ENCODE results near the gene NLGN1. TPM values are rescaled to one million over a fixed set of nuclear protein-coding genes. Genes with fewer than 3 reads are reported as not detected.

Gene NLGN1
- total RNA-seq, 2 donors from 2014 or later, result 0.67 to 1.3 TPM

DNA sequence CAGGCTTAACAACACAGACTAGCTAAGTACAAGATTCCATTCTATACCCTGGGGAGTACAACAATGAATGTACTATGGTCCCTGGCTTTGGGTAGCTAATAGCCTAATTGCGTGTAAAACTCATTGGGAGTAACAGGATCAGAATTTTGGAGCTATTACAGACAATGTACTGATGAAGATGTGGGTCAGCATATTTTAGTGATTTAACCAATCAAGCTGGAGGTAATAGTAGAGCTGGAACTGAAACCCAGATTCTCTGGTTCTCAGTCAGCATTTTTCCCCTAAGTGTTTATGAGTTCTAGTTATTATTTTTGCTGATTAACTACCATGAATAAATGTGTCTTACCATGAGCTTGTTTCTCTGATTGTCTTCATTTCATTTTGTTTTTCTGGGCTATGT is 578.7 kb downstream of the NLGN1 start:
- Histone ChIP-seq H3K9me3 (no peaks in the 10 kb centered on the region), H3K36me3 (no peaks in the 10 kb centered on the region), H3K27ac (no peak overlapping the region), H3K9ac (ENCODE audit: low read depth in 2 of 2, low read length in 2 of 2) (no peak overlapping the region), H3K27me3 (no peaks in the 10 kb centered on the region), H3K4me1 (no peaks in the 10 kb centered on the region), H3K4me3 (no peak overlapping the region)
- no peak for DNase-seq
- intact Hi-C loops (cut with DNase I), result no loop called here
- TF ChIP-seq, protein P1, sequence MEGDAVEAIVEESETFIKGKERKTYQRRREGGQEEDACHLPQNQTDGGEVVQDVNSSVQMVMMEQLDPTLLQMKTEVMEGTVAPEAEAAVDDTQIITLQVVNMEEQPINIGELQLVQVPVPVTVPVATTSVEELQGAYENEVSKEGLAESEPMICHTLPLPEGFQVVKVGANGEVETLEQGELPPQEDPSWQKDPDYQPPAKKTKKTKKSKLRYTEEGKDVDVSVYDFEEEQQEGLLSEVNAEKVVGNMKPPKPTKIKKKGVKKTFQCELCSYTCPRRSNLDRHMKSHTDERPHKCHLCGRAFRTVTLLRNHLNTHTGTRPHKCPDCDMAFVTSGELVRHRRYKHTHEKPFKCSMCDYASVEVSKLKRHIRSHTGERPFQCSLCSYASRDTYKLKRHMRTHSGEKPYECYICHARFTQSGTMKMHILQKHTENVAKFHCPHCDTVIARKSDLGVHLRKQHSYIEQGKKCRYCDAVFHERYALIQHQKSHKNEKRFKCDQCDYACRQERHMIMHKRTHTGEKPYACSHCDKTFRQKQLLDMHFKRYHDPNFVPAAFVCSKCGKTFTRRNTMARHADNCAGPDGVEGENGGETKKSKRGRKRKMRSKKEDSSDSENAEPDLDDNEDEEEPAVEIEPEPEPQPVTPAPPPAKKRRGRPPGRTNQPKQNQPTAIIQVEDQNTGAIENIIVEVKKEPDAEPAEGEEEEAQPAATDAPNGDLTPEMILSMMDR (IDR thresholded peaks at IDR 0.05), result no peak

DNA sequence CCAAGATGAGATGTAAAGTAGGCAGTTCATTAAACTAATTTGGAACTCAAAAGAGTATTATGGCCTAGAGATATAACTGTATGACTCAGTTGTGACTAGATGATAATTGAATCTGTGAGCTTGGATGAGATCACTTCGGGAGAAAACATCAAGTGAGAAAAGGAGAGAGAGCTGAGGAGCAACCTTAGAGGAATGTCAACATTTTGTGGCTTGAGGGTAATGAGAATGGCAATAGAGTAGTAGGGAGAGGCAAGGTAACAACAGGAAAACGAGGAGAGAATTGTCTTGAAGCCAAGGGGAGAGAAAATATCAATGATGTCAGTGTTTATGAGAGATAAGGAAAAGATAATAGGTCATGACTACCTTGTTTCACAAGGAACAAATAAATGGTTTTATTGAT is 580.2 kb downstream of the NLGN1 start:
- intact Hi-C loops (cut with DNase I), result no loop called here
- no peak for DNase-seq
- no peak overlapping the region for H3K9ac ChIP-seq (ENCODE audit: low read depth in 2 of 2, low read length in 2 of 2)
- no peaks in the 10 kb centered on the region for H3K4me1 ChIP-seq
- H3K4me3 ChIP-seq, result no peak overlapping the region
- H3K9me3 ChIP-seq, result no peaks in the 10 kb centered on the region
- H3K36me3 ChIP-seq, result no peaks in the 10 kb centered on the region
- TF ChIP-seq, protein P1 (IDR thresholded peaks at IDR 0.05), result no peak
- no peak overlapping the region for H3K27ac ChIP-seq
- no peaks in the 10 kb centered on the region for H3K27me3 ChIP-seq

DNA sequence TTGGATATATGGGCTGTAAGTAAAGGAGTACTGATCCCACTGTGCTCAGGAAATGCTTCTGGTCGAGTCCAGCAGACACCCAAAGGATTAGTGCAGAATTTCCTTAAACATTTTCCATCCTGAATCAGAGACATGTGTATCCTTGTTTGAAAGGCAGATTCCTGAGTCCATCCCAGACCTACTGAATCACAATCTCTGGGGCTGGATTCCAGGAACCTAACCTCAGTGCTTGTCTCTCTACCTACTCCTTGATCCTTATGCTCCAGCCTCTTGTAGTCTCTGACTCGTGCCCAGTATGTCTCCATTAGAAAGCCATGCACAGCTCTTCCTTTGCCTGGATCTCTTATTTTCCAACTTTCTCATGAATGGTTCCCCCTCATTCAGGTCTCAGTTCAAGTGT is 585.8 kb downstream of the NLGN1 start:
- Histone ChIP-seq H3K27me3 (no peaks in the 10 kb centered on the region), H3K4me3 (no peak overlapping the region), H3K27ac (no peak overlapping the region), H3K4me1 (no peaks in the 10 kb centered on the region), H3K9ac (ENCODE audit: low read depth in 2 of 2, low read length in 2 of 2) (no peak overlapping the region), H3K9me3 (no peaks in the 10 kb centered on the region), H3K36me3 (no peaks in the 10 kb centered on the region)
- no peak for DNase-seq
- intact Hi-C loops (cut with DNase I), result no loop called here
- TF ChIP-seq, protein P1 (IDR thresholded peaks at IDR 0.05), result no peak

DNA sequence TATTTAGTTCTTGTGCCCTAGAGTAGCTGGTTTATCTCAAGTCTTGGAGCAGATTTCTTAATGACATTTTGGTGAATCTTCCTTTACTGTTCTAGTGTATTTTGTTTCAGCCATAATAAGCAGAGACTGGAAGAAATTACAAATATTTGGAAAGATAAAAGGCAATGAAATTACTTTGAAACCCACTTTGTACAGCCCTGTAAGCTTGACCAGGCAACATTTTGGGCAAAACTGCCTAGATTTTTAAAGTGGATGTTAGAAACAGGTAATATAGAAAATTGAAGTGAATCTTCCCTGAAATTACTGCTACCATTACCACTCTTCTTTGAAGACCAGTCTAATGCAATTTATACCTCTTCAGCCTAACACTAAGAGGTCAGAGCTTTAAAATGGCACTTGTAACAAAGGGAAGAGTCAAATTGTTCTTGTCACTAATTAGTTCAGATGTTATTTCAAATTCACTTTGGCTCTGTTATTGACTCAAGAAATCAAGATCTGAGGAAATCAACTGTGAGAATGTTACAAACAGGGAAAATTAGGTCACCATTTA is 589.4 kb downstream of the NLGN1 start:
- no peak overlapping the region for H3K4me3 ChIP-seq
- H3K4me1 ChIP-seq, result no peaks in the 10 kb centered on the region
- no peak overlapping the region for H3K27ac ChIP-seq
- DNase-seq, result no peak
- no peaks in the 10 kb centered on the region for H3K36me3 ChIP-seq
- TF ChIP-seq, protein P1 (IDR thresholded peaks at IDR 0.05), result no peak
- intact Hi-C loops (cut with DNase I), result no loop called here
- H3K27me3 ChIP-seq, result no peaks in the 10 kb centered on the region
- H3K9ac ChIP-seq (ENCODE audit: low read depth in 2 of 2, low read length in 2 of 2), result no peak overlapping the region
- no peaks in the 10 kb centered on the region for H3K9me3 ChIP-seq

DNA sequence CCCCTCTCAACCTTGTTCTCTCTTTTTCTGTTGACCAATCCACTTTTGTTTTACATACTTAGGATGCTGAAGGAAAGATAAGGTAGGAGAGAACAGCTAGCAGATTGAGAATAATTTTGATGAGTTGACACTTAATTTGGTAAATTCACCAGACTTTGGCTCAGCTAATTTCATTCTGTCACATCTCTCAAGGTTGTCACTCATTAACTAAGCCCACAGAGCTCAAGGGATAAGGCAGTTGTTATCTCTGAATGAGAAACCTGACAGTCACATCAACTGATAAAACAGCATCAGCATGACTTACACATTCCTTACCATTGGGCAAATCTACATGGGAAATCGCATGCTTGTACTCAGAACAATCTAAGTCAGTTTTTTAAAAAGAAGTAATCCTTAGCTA is 591.4 kb downstream of the NLGN1 start:
- Histone ChIP-seq H3K27ac (no peak overlapping the region), H3K9ac (ENCODE audit: low read depth in 2 of 2, low read length in 2 of 2) (no peak overlapping the region), H3K27me3 (no peaks in the 10 kb centered on the region), H3K9me3 (no peaks in the 10 kb centered on the region), H3K4me3 (no peak overlapping the region), H3K4me1 (no peaks in the 10 kb centered on the region), H3K36me3 (no peaks in the 10 kb centered on the region)
- intact Hi-C loops (cut with DNase I), result no loop called here
- TF ChIP-seq, protein P1 (IDR thresholded peaks at IDR 0.05), result no peak
- no peak for DNase-seq
